Spleen (tissue), 11 donors: ENCODE results near the gene KRT25. TPM values are rescaled to one million over a fixed set of nuclear protein-coding genes. Genes with fewer than 3 reads are reported as not detected.

ENCODE experiments used
- DNase-seq: peaks from one replicate; pipeline ENCODE4 v3.0.0-alpha.2; 2020
- H3K27ac ChIP-seq, 8 donors: fragments of 200-600 bp; sonication (generic) in 7 of 8; 1 replicate in 4 of 8; 2 replicates in 4 of 8; pipeline versions ENCODE4 v1.5.0 to v1.8.0; 2016 to 2021; ENCODE audit warnings: inconsistent platforms in 4 of 8, mild to moderate bottlenecking in 4 of 8, moderate library complexity in 1 of 8
- H3K27me3 ChIP-seq, 7 donors: fragments of 200-600 bp; sonication (generic) in 6 of 7; replicated peaks in 1 of 7; 1 replicate in 4 of 7; 2 replicates in 3 of 7; pipeline versions ENCODE4 v1.5.0 to v1.8.0; 2016 to 2021; ENCODE audit warnings: inconsistent platforms in 3 of 7, mild to moderate bottlenecking in 1 of 7
- H3K36me3 ChIP-seq, 6 donors: fragments of 200-600 bp; sonication (generic) in 5 of 6; 1 replicate in 4 of 6; 2 replicates in 2 of 6; pipeline versions ENCODE4 v1.5.0 to v1.8.0; 2016 to 2021; ENCODE audit warnings: inconsistent platforms in 2 of 6
- H3K4me1 ChIP-seq, 6 donors: fragments of 200-600 bp; sonication (generic) in 5 of 6; 1 replicate in 3 of 6; 2 replicates in 3 of 6; pipeline versions ENCODE4 v1.5.0 to v1.8.0; 2016 to 2021; ENCODE audit warnings: inconsistent platforms in 3 of 6
- H3K4me3 ChIP-seq, 8 donors: fragments of 200-600 bp; sonication (generic) in 7 of 8; 1 replicate in 4 of 8; 2 replicates in 4 of 8; pipeline versions ENCODE4 v1.5.0 to v1.8.0; 2016 to 2021; ENCODE audit warnings: inconsistent platforms in 4 of 8, mild to moderate bottlenecking in 4 of 8, moderate library complexity in 2 of 8
- H3K9me3 ChIP-seq, 8 donors: fragments of 200-600 bp; sonication (generic) in 7 of 8; 1 replicate in 4 of 8; 2 replicates in 4 of 8; pipeline versions ENCODE4 v1.5.0 to v1.8.0; 2016 to 2021; ENCODE audit warnings: inconsistent platforms in 4 of 8
- CTCF ChIP-seq, 11 experiments: fragments of 200-600 bp in 7 of 11; fragments of 450-650 bp in 4 of 11; sonication (generic) in 4 of 11; IDR thresholded peaks in 8 of 11; conservative IDR thresholded peaks in 3 of 11; 1 replicate in 7 of 11; 2 replicates in 4 of 11; pipeline versions ENCODE4 v1.4.0 to v1.8.0; 2016 to 2021; ENCODE audit warnings: antibody characterized with exemption in 11 of 11, inconsistent platforms in 4 of 11, mild to moderate bottlenecking in 1 of 11
- POLR2A ChIP-seq, 3 donors: fragments of 450-650 bp; IDR thresholded peaks; one replicate each; pipeline ENCODE4 v1.5.1; 2017; ENCODE audit warnings: antibody characterized with exemption in 3 of 3, mild to moderate bottlenecking in 1 of 3
- POLR2AphosphoS5 ChIP-seq, 3 donors: sonication (generic); formaldehyde crosslinking; IDR thresholded peaks; one replicate each; pipeline ENCODE4 v1.5.1; 2017; ENCODE audit warnings: antibody characterized with exemption in 3 of 3
- WGBS, 5 donors: extraction: QIAGEN DNeasy Blood & Tissue Kit in 3 of 5; methylation state at CpG; one replicate each; pipeline versions ENCODE4 v1.1.5 to v1.1.7; 2013 to 2018; 5-methylcytosine and 5-hydroxymethylcytosine counted together
- intact Hi-C: fragments of 100-400 bp; cut with DNase I; formaldehyde crosslinking; loops from one replicate; pipeline ENCODE4 v1.15.0; 2023; ENCODE audit warnings: low total_unique reads
- polyA plus RNA-seq, 3 donors: library from polyadenylated mRNA; stranded (reverse); fragments of 200-250 nt; gene quantifications; one replicate each; pipeline ENCODE4 v1.2.1, GENCODE V29; 2013
- total RNA-seq, 7 donors: library from RNA; depleted of rRNA in 3 of 7; stranded (reverse); fragments of >200 nt in 3 of 7; fragmentation: NEBNext Ultra II Directional in 4 of 7; extraction: Animal tissue kit (Norgen Biotek cat#: 25700) in 4 of 7; gene quantifications; one replicate each; pipeline versions ENCODE4 v1.1.0 to v1.2.1, GENCODE V29; 2016 to 2021
- donor health status: healthy with polysubstance abuse.
- donor health status: DM: no; HTN: no; CAD: no; lungs with moderate emphysema.
- donor health status: DM: no; HTN: no; CAD: no.
- donor health status: Bipolar disorder and iron deficiency.
- donor health status: healthy.
- donor health status: DM: no; HTN: no; CAD: no.
- donor health status: DM: yes; HTN: yes; CAD: no.

The KRT25 gene
- total and polyA plus RNA-seq, 10 donors = not detected

GRCh38 chr17:40799859-40800258 is 44.7 kb upstream of the KRT25 start, which contains the start of gene KRT28:
TSS of gene KRT28 (minus strand) at chr17:40799959. CDS start at chr17:40799893, 66 bp downstream.
- WGBS, 5 donors = 80 to 91% (median 84%) methylated on average over 3 of the region's 3 CpGs
- TF ChIP-seq CTCF (IDR thresholded peaks at IDR 0.05 in 8 of 11, conservative IDR thresholded peaks at IDR 0.05 in 3 of 11) = no peak
- TF ChIP-seq POLR2AphosphoS5 (IDR thresholded peaks at IDR 0.05) = no peak
- TF ChIP-seq POLR2A (IDR thresholded peaks at IDR 0.05) = no peak
- Histone ChIP-seq H3K27me3 (peaks cover 0 to 78% (median 12%) of the 10 kb centered on the region in 7 donors), H3K9me3 (no peaks in the 10 kb centered on the region), H3K4me3 (no peak within 1 kb of the TSS), H3K27ac (no peak within 1 kb of the TSS), H3K4me1 (peaks cover 0 to 7% (median 0%) of the 10 kb centered on the region in 6 donors), H3K36me3 (no peaks in the 10 kb centered on the region)
- intact Hi-C loops = loop anchor here (5.0 to 10.0 kb wide), 2 partner anchors 525 to 847 kb away; no protein-coding TSS in a partner anchor
- no peak for DNase-seq

GRCh38 chr17:40796846-40797245 is 41.7 kb upstream of the KRT25 start:
- Histone ChIP-seq H3K4me3 (no peak overlapping the region), H3K36me3 (no peaks in the 10 kb centered on the region), H3K27ac (no peak overlapping the region), H3K4me1 (no peaks in the 10 kb centered on the region), H3K27me3 (peaks cover 0 to 69% (median 12%) of the 10 kb centered on the region in 7 donors), H3K9me3 (no peaks in the 10 kb centered on the region)
- no peak for DNase-seq
- 75 to 81% (median 77%) methylated on average over 23 to 27 of the region's 27 CpGs for WGBS, 5 donors
- TF ChIP-seq POLR2A (IDR thresholded peaks at IDR 0.05) = no peak
- TF ChIP-seq CTCF (IDR thresholded peaks at IDR 0.05 in 8 of 11, conservative IDR thresholded peaks at IDR 0.05 in 3 of 11) = no peak
- TF ChIP-seq POLR2AphosphoS5 (IDR thresholded peaks at IDR 0.05) = no peak
- intact Hi-C loops = no loop called here

- Histone ChIP-seq H3K27ac (no peak overlapping the region), H3K9me3 (no peaks in the 10 kb centered on the region), H3K4me1 (no peaks in the 10 kb centered on the region), H3K4me3 (no peak overlapping the region), H3K36me3 (no peaks in the 10 kb centered on the region), H3K27me3 (peaks cover 0 to 53% (median 10%) of the 10 kb centered on the region in 7 donors)
- no peak for DNase-seq
- intact Hi-C loops = no loop called here
- WGBS, 5 donors = 78 to 83% (median 80%) methylated on average over 10 of the region's 10 CpGs
- no peak for TF ChIP-seq POLR2A (IDR thresholded peaks at IDR 0.05)
- no peak for TF ChIP-seq POLR2AphosphoS5 (IDR thresholded peaks at IDR 0.05)
- no peak for TF ChIP-seq CTCF (IDR thresholded peaks at IDR 0.05 in 8 of 11, conservative IDR thresholded peaks at IDR 0.05 in 3 of 11)
Measured at GRCh38 chr17:40795019-40795667, 40.0 kb upstream of the KRT25 start.

- 68 to 79% (median 72%) methylated on average over 2 of the region's 2 CpGs for WGBS, 5 donors
- TF ChIP-seq POLR2A (IDR thresholded peaks at IDR 0.05) = no peak
- no peak for TF ChIP-seq CTCF (IDR thresholded peaks at IDR 0.05 in 8 of 11, conservative IDR thresholded peaks at IDR 0.05 in 3 of 11)
- no peak for TF ChIP-seq POLR2AphosphoS5 (IDR thresholded peaks at IDR 0.05)
Measured at GRCh38 chr17:40794466-40794865, 39.3 kb upstream of the KRT25 start.

More at GRCh38 chr17:40794466-40794865, 39.3 kb upstream of the KRT25 start:
- Histone ChIP-seq H3K36me3 (no peaks in the 10 kb centered on the region), H3K4me1 (no peaks in the 10 kb centered on the region), H3K4me3 (no peak overlapping the region), H3K27me3 (peaks cover 0 to 49% (median 10%) of the 10 kb centered on the region in 7 donors), H3K27ac (no peak overlapping the region), H3K9me3 (no peaks in the 10 kb centered on the region)
- no peak for DNase-seq
- intact Hi-C loops = no loop called here
